GM12878 (cell line): ENCODE measurements around the gene SPINT1.

Experiments used
- ASH2L ChIP-seq: fragments of 300-600, 200-600 bp; sonication (generic); IDR thresholded peaks from 2 replicates; pipeline ENCODE4 v1.6.1; 2017; ENCODE audit warnings: low read depth, mild to moderate bottlenecking, borderline replicate concordance
- BHLHE40 ChIP-seq, 2 experiments: fragments of 450-650 bp in 1 of 2; IDR thresholded peaks; 2 replicates each; pipeline ENCODE4 v1.6.1; 2011 to 2017; ENCODE audit warnings: low read depth in 2 of 2, borderline replicate concordance in 1 of 2, improper control_type of control experiment in 1 of 2, low read length in 1 of 2, mild to moderate bottlenecking in 1 of 2
- CHD1 ChIP-seq: IDR thresholded peaks from 2 replicates; pipeline ENCODE4 v1.6.1; 2012; ENCODE audit warnings: low read depth, low read length, improper control_type of control experiment
- IKZF2 ChIP-seq, 2 experiments: fragments of 450-650 bp; IDR thresholded peaks; 2 replicates each; pipeline ENCODE4 v1.6.1; 2017; ENCODE audit warnings: mild to moderate bottlenecking in 2 of 2, moderate library complexity in 2 of 2
- SMC3 ChIP-seq: IDR thresholded peaks from 2 replicates; pipeline ENCODE4 v1.6.1; 2011; ENCODE audit warnings: low read length, improper control_type of control experiment, borderline replicate concordance
- TF ChIP-seq, protein P1 (sequence below): IDR thresholded peaks from 2 replicates; pipeline ENCODE4 v1.6.1; 2011; ENCODE audit warnings: low read depth, mild to moderate bottlenecking, low read length, moderate library complexity, borderline replicate concordance; ENCODE audit errors: extremely low read depth
- TF ChIP-seq, protein P2 (sequence below), 3 experiments: IDR thresholded peaks in 2 of 3; conservative IDR thresholded peaks in 1 of 3; 2 replicates each; pipeline ENCODE4 v1.5.1; 2011; ENCODE audit warnings: low read depth in 3 of 3, low read length in 3 of 3, mild to moderate bottlenecking in 3 of 3, control low read depth in 2 of 3, moderate library complexity in 2 of 3, inconsistent platforms in 1 of 3, mixed read lengths in 1 of 3; ENCODE audit not compliant: control insufficient read depth in 2 of 3, insufficient read depth in 1 of 3; ENCODE audit errors: extremely low read depth in 1 of 3
- TF ChIP-seq, protein P3 (sequence below): fragments of 450-650 bp; IDR thresholded peaks from 2 replicates; pipeline ENCODE4 v1.6.1; 2017; ENCODE audit warnings: antibody characterized with exemption, mild to moderate bottlenecking, moderate library complexity

DNA sequence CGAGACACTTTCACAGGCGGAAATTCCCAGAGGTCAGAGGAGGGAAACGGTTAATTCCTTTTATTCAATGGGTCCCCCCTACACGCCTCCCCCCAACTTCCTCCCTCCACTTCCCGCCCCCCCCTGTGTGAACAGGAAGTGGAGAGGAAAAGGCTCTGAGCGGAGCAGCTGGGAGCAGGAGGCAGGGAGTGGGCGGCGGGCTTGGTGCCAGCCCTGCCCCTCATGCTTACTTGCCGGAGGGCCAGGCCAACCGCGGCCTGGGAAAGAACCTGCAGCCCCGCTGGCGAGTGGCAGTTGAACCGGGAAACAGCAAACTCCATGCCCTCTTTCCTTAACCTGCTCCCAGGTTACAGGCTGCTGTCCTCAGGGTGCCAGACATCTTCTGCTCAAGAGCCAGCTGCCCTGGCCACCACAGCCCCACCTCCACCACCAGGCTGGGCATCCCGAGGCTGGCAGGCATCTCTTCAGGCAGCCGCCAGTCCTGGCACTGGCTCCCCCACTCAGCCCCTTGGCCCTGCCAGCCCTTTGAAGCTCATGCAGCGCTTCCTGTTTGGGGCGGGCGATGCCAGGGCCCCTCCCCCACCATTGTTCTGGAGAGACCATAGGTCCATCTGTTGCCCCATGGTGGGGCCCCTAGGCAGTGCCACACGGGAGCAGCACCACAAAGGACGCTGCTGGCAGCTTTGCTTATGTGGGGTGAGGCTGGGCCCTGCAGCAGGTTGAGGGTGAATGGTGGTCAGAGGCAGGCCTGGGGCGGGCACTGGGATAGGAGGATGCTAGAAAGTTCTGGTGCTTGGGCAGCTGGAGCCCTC, 63.3 kb downstream of the SPINT1 start:
- TF ChIP-seq SMC3 (no peak), CHD1 (no peak), ASH2L (no peak), BHLHE40 (IDR thresholded peaks at IDR 0.05; ENCODE audit: borderline replicate concordance in 1 of 2, low read depth in 2 of 2, low read length in 1 of 2) (no peak), IKZF2 (IDR thresholded peaks at IDR 0.05) (peak in 1 of 2 experiments; percentile 10; a peak in 1 of 4 replicates)
- TF ChIP-seq, protein P1, sequence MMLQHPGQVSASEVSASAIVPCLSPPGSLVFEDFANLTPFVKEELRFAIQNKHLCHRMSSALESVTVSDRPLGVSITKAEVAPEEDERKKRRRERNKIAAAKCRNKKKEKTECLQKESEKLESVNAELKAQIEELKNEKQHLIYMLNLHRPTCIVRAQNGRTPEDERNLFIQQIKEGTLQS = no peak
- TF ChIP-seq, protein P2, sequence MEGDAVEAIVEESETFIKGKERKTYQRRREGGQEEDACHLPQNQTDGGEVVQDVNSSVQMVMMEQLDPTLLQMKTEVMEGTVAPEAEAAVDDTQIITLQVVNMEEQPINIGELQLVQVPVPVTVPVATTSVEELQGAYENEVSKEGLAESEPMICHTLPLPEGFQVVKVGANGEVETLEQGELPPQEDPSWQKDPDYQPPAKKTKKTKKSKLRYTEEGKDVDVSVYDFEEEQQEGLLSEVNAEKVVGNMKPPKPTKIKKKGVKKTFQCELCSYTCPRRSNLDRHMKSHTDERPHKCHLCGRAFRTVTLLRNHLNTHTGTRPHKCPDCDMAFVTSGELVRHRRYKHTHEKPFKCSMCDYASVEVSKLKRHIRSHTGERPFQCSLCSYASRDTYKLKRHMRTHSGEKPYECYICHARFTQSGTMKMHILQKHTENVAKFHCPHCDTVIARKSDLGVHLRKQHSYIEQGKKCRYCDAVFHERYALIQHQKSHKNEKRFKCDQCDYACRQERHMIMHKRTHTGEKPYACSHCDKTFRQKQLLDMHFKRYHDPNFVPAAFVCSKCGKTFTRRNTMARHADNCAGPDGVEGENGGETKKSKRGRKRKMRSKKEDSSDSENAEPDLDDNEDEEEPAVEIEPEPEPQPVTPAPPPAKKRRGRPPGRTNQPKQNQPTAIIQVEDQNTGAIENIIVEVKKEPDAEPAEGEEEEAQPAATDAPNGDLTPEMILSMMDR (IDR thresholded peaks at IDR 0.05 in 2 of 3, conservative IDR thresholded peaks at IDR 0.05 in 1 of 3; ENCODE audit: control insufficient read depth in 2 of 3, extremely low read depth in 1 of 3, insufficient read depth in 1 of 3, low read depth in 3 of 3, low read length in 3 of 3) = no peak
- TF ChIP-seq, protein P3, sequence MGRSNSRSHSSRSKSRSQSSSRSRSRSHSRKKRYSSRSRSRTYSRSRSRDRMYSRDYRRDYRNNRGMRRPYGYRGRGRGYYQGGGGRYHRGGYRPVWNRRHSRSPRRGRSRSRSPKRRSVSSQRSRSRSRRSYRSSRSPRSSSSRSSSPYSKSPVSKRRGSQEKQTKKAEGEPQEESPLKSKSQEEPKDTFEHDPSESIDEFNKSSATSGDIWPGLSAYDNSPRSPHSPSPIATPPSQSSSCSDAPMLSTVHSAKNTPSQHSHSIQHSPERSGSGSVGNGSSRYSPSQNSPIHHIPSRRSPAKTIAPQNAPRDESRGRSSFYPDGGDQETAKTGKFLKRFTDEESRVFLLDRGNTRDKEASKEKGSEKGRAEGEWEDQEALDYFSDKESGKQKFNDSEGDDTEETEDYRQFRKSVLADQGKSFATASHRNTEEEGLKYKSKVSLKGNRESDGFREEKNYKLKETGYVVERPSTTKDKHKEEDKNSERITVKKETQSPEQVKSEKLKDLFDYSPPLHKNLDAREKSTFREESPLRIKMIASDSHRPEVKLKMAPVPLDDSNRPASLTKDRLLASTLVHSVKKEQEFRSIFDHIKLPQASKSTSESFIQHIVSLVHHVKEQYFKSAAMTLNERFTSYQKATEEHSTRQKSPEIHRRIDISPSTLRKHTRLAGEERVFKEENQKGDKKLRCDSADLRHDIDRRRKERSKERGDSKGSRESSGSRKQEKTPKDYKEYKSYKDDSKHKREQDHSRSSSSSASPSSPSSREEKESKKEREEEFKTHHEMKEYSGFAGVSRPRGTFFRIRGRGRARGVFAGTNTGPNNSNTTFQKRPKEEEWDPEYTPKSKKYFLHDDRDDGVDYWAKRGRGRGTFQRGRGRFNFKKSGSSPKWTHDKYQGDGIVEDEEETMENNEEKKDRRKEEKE = no peak
